SK-N-SH treated with all-trans-retinoic acid at 6 μM for 48 hours (cell line): Measurements from ENCODE around the gene AEBP1.

Experiments
- ARNTL ChIP-seq: fragments of 450-650 bp; formaldehyde crosslinking; IDR thresholded peaks from 2 replicates; pipeline ENCODE4 v1.5.0; 2020; ENCODE audit warnings: low read depth, mild to moderate bottlenecking, moderate library complexity, borderline replicate concordance
- BACH2 ChIP-seq: fragments of 250-450 bp; sonication (Bioruptor Pico); IDR thresholded peaks from 2 replicates; pipeline ENCODE4 v1.9.0; 2021; ENCODE audit warnings: mild to moderate bottlenecking, borderline replicate concordance
- CSRNP3 ChIP-seq: fragments of 250-450 bp; sonication (Bioruptor Pico); IDR thresholded peaks from 2 replicates; pipeline ENCODE4 v1.5.1; 2021; ENCODE audit warnings: mild to moderate bottlenecking, moderate library complexity
- ESRRG ChIP-seq: fragments of 250-450 bp; sonication (Bioruptor Pico); IDR thresholded peaks from 2 replicates; pipeline ENCODE4 v1.6.1; 2021; ENCODE audit warnings: mild to moderate bottlenecking
- GLIS3 ChIP-seq: fragments of 250-450 bp; sonication (Bioruptor Pico); IDR thresholded peaks from 2 replicates; pipeline ENCODE4 v1.5.0; 2020; ENCODE audit warnings: mild to moderate bottlenecking, moderate library complexity
- RARB ChIP-seq: fragments of 250-450 bp; sonication (Bioruptor Pico); IDR thresholded peaks from 2 replicates; pipeline ENCODE4 v1.8.0; 2021; ENCODE audit warnings: mild to moderate bottlenecking, moderate library complexity
- SNAI2 ChIP-seq: fragments of 250-450 bp; sonication (Bioruptor Pico); IDR thresholded peaks from 2 replicates; pipeline ENCODE4 v1.5.0; 2020; ENCODE audit warnings: mild to moderate bottlenecking, moderate library complexity
- TCF4 ChIP-seq: fragments of 250-450 bp; sonication (Bioruptor Pico); IDR thresholded peaks from 2 replicates; pipeline ENCODE4 v1.8.0; 2021; ENCODE audit warnings: mild to moderate bottlenecking, moderate library complexity, borderline replicate concordance
- ZC3H10 ChIP-seq: fragments of 250-450 bp; sonication (Bioruptor Pico); IDR thresholded peaks from 2 replicates; pipeline ENCODE4 v1.5.1; 2021; ENCODE audit warnings: mild to moderate bottlenecking, moderate library complexity
- ZFP3 ChIP-seq: fragments of 250-450 bp; sonication (Bioruptor Pico); IDR thresholded peaks from 2 replicates; pipeline ENCODE4 v1.5.0; 2020; ENCODE audit warnings: mild to moderate bottlenecking, moderate library complexity
- ZFP30 ChIP-seq: fragments of 450-650 bp; formaldehyde crosslinking; IDR thresholded peaks from 2 replicates; pipeline ENCODE4 v1.5.0; 2022; ENCODE audit warnings: mild to moderate bottlenecking, moderate library complexity
- ZNF565 ChIP-seq: fragments of 450-650 bp; formaldehyde crosslinking; conservative IDR thresholded peaks from 2 replicates; pipeline ENCODE4 v1.5.0; 2020; ENCODE audit warnings: low read depth, mild to moderate bottlenecking, moderate library complexity
- TF ChIP-seq, protein P1 (sequence below): fragments of 250-450 bp; sonication (Bioruptor Pico); IDR thresholded peaks from 2 replicates; pipeline ENCODE4 v1.8.0; 2020; ENCODE audit warnings: mild to moderate bottlenecking, moderate library complexity, borderline replicate concordance

GRCh38 chr7:44106311-44107065 lies 2.3 kb downstream of the AEBP1 start:
- TF ChIP-seq, protein P1, sequence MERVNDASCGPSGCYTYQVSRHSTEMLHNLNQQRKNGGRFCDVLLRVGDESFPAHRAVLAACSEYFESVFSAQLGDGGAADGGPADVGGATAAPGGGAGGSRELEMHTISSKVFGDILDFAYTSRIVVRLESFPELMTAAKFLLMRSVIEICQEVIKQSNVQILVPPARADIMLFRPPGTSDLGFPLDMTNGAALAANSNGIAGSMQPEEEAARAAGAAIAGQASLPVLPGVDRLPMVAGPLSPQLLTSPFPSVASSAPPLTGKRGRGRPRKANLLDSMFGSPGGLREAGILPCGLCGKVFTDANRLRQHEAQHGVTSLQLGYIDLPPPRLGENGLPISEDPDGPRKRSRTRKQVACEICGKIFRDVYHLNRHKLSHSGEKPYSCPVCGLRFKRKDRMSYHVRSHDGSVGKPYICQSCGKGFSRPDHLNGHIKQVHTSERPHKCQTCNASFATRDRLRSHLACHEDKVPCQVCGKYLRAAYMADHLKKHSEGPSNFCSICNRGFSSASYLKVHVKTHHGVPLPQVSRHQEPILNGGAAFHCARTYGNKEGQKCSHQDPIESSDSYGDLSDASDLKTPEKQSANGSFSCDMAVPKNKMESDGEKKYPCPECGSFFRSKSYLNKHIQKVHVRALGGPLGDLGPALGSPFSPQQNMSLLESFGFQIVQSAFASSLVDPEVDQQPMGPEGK (CRISPR knock-in tag): no peak
- TF ChIP-seq CSRNP3 (CRISPR knock-in tag): no peak
- no peak for TF ChIP-seq BACH2 (CRISPR knock-in tag)
- TF ChIP-seq ESRRG (CRISPR knock-in tag): no peak
- TF ChIP-seq ZFP30 (CRISPR knock-in tag): no peak
- TF ChIP-seq SNAI2 (CRISPR knock-in tag): no peak
- no peak for TF ChIP-seq ARNTL (CRISPR knock-in tag)
- TF ChIP-seq ZNF565 (CRISPR knock-in tag): no peak
- no peak for TF ChIP-seq ZFP3 (CRISPR knock-in tag)
- TF ChIP-seq TCF4: no peak
- TF ChIP-seq ZC3H10 (CRISPR knock-in tag): no peak
- no peak for TF ChIP-seq RARB (CRISPR knock-in tag)
- TF ChIP-seq GLIS3: no peak
